K562 (cell line): ENCODE data around the gene ULK2. TPM values are rescaled to one million over a fixed set of nuclear protein-coding genes. Genes with fewer than 3 reads are reported as not detected.
A peak's percentile ranks its signal among the peaks of the same experiment; 100 is the strongest.

Experiments
- ATAC-seq: fragments of 200-7000 bp; cut with Tn5 transposase; 3 replicates; pipeline ENCODE4 v1.9.1; 2020; ENCODE audit warnings: moderate library complexity
- BruUV-seq: library from RNA; stranded (reverse); fragments of 400-500 nt; replicated peaks from 2 replicates; lab custom pipeline; 2021; lab: Mats Ljungman, UMichigan
- CTCF ChIA-PET: fragments of 300-600 bp; formaldehyde crosslinking; extraction: SDS; loops from one replicate; lab custom pipeline; 2021; ENCODE audit warnings: low intra/inter-chr PET ratio; lab: Yijun Ruan, JAX
- POLR2A ChIA-PET: fragments of 300-600, 350-650 bp; sonication (Branson Sonifier 250); formaldehyde crosslinking; extraction: SDS; loops from one replicate; lab custom pipeline; 2021; ENCODE audit warnings: antibody characterized with exemption, inconsistent platforms; lab: Yijun Ruan, JAX
- DNase-seq, 4 experiments: peaks; one replicate each; pipeline versions ENCODE4 v3.0.0 to v3.0.0-alpha.2; 2011 to 2018; ENCODE audit warnings: low spot score in 3 of 4, mixed read lengths in 3 of 4; ENCODE audit errors: extremely low read depth in 1 of 4
- FAIRE-seq: peaks from 2 replicates; lab custom pipeline; 2011; peaks lifted over from hg19 to GRCh38; lab: Jason Lieb, UNC
- H2AFZ ChIP-seq: 2 replicates; pipeline ENCODE4 v1.6.0; 2011; ENCODE audit warnings: low read depth, low read length, control low read depth, inconsistent platforms
- H3K27ac ChIP-seq: fragments of 200-600 bp; 3 replicates; pipeline ENCODE4 v1.8.0; 2011; ENCODE audit warnings: low read depth, mild to moderate bottlenecking, control low read depth, inconsistent platforms, low read length, moderate library complexity, mixed read lengths; ENCODE audit errors: extremely low read depth
- H3K27me3 ChIP-seq, 2 experiments: fragments of 300-600 bp in 1 of 2; 2 replicates in 1 of 2; 3 replicates in 1 of 2; pipeline versions ENCODE4 v1.6.0 to v1.8.0; 2011; ENCODE audit warnings: inconsistent platforms in 2 of 2, low read length in 2 of 2, mild to moderate bottlenecking in 1 of 2, mixed read lengths in 1 of 2, moderate library complexity in 1 of 2; ENCODE audit not compliant: control insufficient read depth in 2 of 2, insufficient read depth in 2 of 2
- H3K36me3 ChIP-seq: fragments of 300-600 bp; 3 replicates; pipeline ENCODE4 v1.8.0; 2011; ENCODE audit warnings: mild to moderate bottlenecking, low read length, inconsistent platforms; ENCODE audit not compliant: control insufficient read depth, insufficient read depth
- H3K4me1 ChIP-seq, 2 experiments: fragments of 200-600 bp in 1 of 2; replicated peaks in 1 of 2; 2 replicates in 1 of 2; 3 replicates in 1 of 2; pipeline versions ENCODE4 v1.5.1 to v1.8.0; 2011; ENCODE audit warnings: inconsistent platforms in 2 of 2, low read length in 2 of 2, mild to moderate bottlenecking in 1 of 2, mixed read lengths in 1 of 2, moderate library complexity in 1 of 2; ENCODE audit not compliant: control insufficient read depth in 2 of 2, insufficient read depth in 2 of 2
- H3K4me2 ChIP-seq: 2 replicates; pipeline ENCODE4 v1.6.1; 2011; ENCODE audit warnings: low read length, control low read depth, inconsistent platforms, mixed read lengths; ENCODE audit not compliant: insufficient read depth
- H3K4me3 ChIP-seq: fragments of 200-600 bp; sonication (generic), shearing (Covaris generic); 2 replicates; pipeline ENCODE4 v1.5.1; 2016; ENCODE audit warnings: control low read depth, inconsistent platforms
- H3K79me2 ChIP-seq: fragments of 200-600 bp; 3 replicates; pipeline ENCODE4 v1.8.0; 2011; ENCODE audit warnings: low read length, inconsistent platforms; ENCODE audit not compliant: control insufficient read depth, insufficient read depth
- H3K9ac ChIP-seq, 2 experiments: 2 replicates each; pipeline versions ENCODE4 v1.6.0 to v1.6.1; 2011; ENCODE audit warnings: low read depth in 2 of 2, low read length in 2 of 2, control low read depth in 1 of 2, inconsistent platforms in 1 of 2, mild to moderate bottlenecking in 1 of 2, mixed read lengths in 1 of 2; ENCODE audit not compliant: insufficient read depth in 1 of 2
- H3K9me1 ChIP-seq: one replicate; pipeline ENCODE4 v1.6.0; 2011; ENCODE audit warnings: inconsistent platforms, mild to moderate bottlenecking, low read length, moderate library complexity; ENCODE audit not compliant: control insufficient read depth, insufficient read depth
- H3K9me3 ChIP-seq: replicated peaks from 2 replicates; pipeline ENCODE4 v1.5.1; 2011; ENCODE audit warnings: low read depth, low read length, inconsistent platforms; ENCODE audit not compliant: control insufficient read depth, insufficient read depth
- H4K20me1 ChIP-seq: replicated peaks from 2 replicates; pipeline ENCODE4 v1.6.1; 2011; ENCODE audit warnings: low read length, inconsistent platforms, mixed read lengths; ENCODE audit not compliant: control insufficient read depth, insufficient read depth
- C11orf30 ChIP-seq: fragments of 450-650 bp; IDR thresholded peaks from 2 replicates; pipeline ENCODE4 v1.6.1; 2016; ENCODE audit warnings: low read depth, mild to moderate bottlenecking
- L3MBTL2 ChIP-seq: fragments of 450-650 bp; IDR thresholded peaks from 2 replicates; pipeline ENCODE4 v1.6.1; 2016; ENCODE audit warnings: mild to moderate bottlenecking, moderate library complexity
- ZBTB26 ChIP-seq: fragments of 450-650 bp; formaldehyde crosslinking; IDR thresholded peaks from 2 replicates; pipeline ENCODE4 v1.4.0; 2022; ENCODE audit warnings: missing genetic modification characterization
- ZNF212 ChIP-seq: fragments of 450-650 bp; formaldehyde crosslinking; IDR thresholded peaks from 2 replicates; pipeline ENCODE4 v1.4.0; 2020; ENCODE audit warnings: mild to moderate bottlenecking
- ZNF316 ChIP-seq: fragments of 450-650 bp; IDR thresholded peaks from 2 replicates; pipeline ENCODE4 v1.6.1; 2016
- WGBS: fragments of 100-300 bp; shearing (Covaris generic); methylation state at CpG from one replicate; pipeline ENCODE4 v1.1.6; 2016; ENCODE audit warnings: low coverage, mixed read lengths; ENCODE audit not compliant: insufficient coverage; ENCODE audit errors: missing lambda C conversion rate; 5-methylcytosine and 5-hydroxymethylcytosine counted together
- in situ Hi-C: fragments of 300-500 bp; cut with MboI; formaldehyde crosslinking; loops from 4 replicates; pipeline ENCODE4 v1.15.0; 2018; ENCODE audit warnings: inconsistent platforms, mixed read lengths
- intact Hi-C: fragments of 100-400 bp; cut with micrococcal nuclease; formaldehyde crosslinking; loops from 2 replicates; pipeline ENCODE4 v1.14.2; 2022
- polyA plus RNA-seq, 8 experiments: library from polyadenylated mRNA; depleted of rRNA in 4 of 8; stranded (reverse) in 5 of 8; unstranded in 3 of 8; fragments of >200 nt; fragmentation: Nextera tagmentation in 2 of 8; fragmentation: Illumina TruSeq in 1 of 8; extraction: Ambion mirVana in 2 of 8; extraction: Trizol in 1 of 8; gene quantifications; 2 replicates each; pipeline versions ENCODE4 v1.2.1 to v1.2.3, GENCODE V29; 2011 to 2014; ENCODE audit warnings: inconsistent platforms in 1 of 8, missing spikeins in 1 of 8
- total RNA-seq, 7 experiments: library from RNA; depleted of rRNA in 6 of 7; stranded (reverse); fragments of >200 nt in 6 of 7; fragmentation: Illumina TruSeq in 2 of 7; extraction: Trizol in 2 of 7; gene quantifications; 2 replicates each; pipeline versions ENCODE4 v1.2.1 to v1.2.3, GENCODE V29; 2011 to 2021; ENCODE audit warnings: low replicate concordance in 1 of 7

The ULK2 gene
- total and polyA plus RNA-seq, 9 of the 15 experiments (the other 6 are each of a cell fraction or from before 2014, with no cell fraction given), result 0.01 to 0.18 (median 0.07) TPM; not detected in 5

- no peaks in the 10 kb centered on the region for H3K4me1 ChIP-seq
- BruUV-seq, result no TSS peak
- no peak for FAIRE-seq
- CTCF ChIA-PET, result no interaction called here
- no peak overlapping the region for H3K27ac ChIP-seq
- TF ChIP-seq ZNF212 (CRISPR knock-in tag) (no peak), L3MBTL2 (0 out of 2 replicates have a peak, but pooled peaks have one; percentile 2)
- no peaks in the 10 kb centered on the region for H3K36me3 ChIP-seq
- H3K4me2 ChIP-seq, result peak overlapping the region; percentile 24; the same call in 1 of the 2 replicates
- 19% methylated on average over 8 of the region's 8 CpGs for WGBS
- intact Hi-C loops, result no loop called here
- no peaks in the 10 kb centered on the region for H3K9me3 ChIP-seq
- peak; percentile 38; the same call in 2 of the 3 replicates for ATAC-seq
- no peaks in the 10 kb centered on the region for H4K20me1 ChIP-seq
- POLR2A ChIA-PET, result no interaction called here
- DNase-seq, result no peak
- H3K9me1 ChIP-seq, result no peaks in the 10 kb centered on the region
- no peaks in the 10 kb centered on the region for H3K79me2 ChIP-seq
- no peak overlapping the region for H3K4me3 ChIP-seq
- in situ Hi-C loops, result no loop called here
- peaks cover 0 to 5% of the 10 kb centered on the region in 2 experiments; a peak in 2 of 5 replicates for H3K27me3 ChIP-seq
- H3K9ac ChIP-seq, result no peak overlapping the region
- no peak overlapping the region for H2AFZ ChIP-seq
Observed at GRCh38 chr17:19883537-19884215, 15.9 kb upstream of the ULK2 start.

GRCh38 chr17:19880393-19880792, 12.7 kb upstream of the ULK2 start:
- Histone ChIP-seq H3K4me1 (no peaks in the 10 kb centered on the region; a peak in 1 of 5 replicates), H3K36me3 (no peaks in the 10 kb centered on the region)
- CTCF ChIA-PET, result no interaction called here
- no peak for DNase-seq
- TF ChIP-seq ZNF316, result peak; percentile 67
- TF ChIP-seq C11orf30, result peak; percentile 34; the same call in 1 of the 2 replicates
- no peak for TF ChIP-seq ZBTB26
- TF ChIP-seq, all 486 proteins: peak for 2
- POLR2A ChIA-PET, result interaction anchor here (1.1 kb wide), 1 partner anchor 19 kb away, joined by 3 read pairs; no protein-coding TSS in a partner anchor
- H3K27me3 ChIP-seq, result peaks cover 2 to 21% of the 10 kb centered on the region in 2 experiments; a peak in 3 of 5 replicates
- no peaks in the 10 kb centered on the region for H3K9me1 ChIP-seq
- no peak overlapping the region for H2AFZ ChIP-seq
- no peak overlapping the region for H3K9ac ChIP-seq
- no peaks in the 10 kb centered on the region for H3K9me3 ChIP-seq
- in situ Hi-C loops (no loop called here), intact Hi-C loops (no loop called here)
- WGBS, result 3% methylated on average over 4 of the region's 4 CpGs
- ATAC-seq (no peak), FAIRE-seq (no peak)
- H3K27ac ChIP-seq, result no peak overlapping the region
- no peak overlapping the region for H3K4me3 ChIP-seq
- no peak overlapping the region for H3K4me2 ChIP-seq
- H4K20me1 ChIP-seq, result no peaks in the 10 kb centered on the region
- no TSS peak for BruUV-seq
- no peaks in the 10 kb centered on the region for H3K79me2 ChIP-seq
